ENCODE measurements around the gene COL4A6.

The COL4A6 gene

DNA sequence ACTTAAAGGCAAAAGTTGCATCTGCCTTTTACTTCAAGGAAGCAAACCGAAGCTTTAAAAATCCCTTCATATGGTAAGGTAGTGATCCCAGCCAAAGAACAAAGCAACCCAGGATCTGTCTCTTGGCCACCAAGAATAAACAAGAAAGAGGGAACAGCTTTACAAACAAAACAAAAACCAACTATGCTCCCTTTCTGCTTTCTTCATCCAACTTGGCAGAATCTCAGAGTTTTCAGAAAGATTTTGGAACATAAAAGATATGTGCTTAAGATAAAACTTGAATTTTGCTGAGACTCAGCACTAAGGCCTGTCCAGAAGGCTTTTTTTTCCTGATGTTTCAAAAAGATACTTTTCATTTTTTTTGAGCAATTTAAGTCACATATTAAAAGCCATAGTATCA, 94.0 kb downstream of the COL4A6 start:
- ChIA-PET POLR2A (no interaction called here), CTCF (no interaction called here)
- H3K27ac ChIP-seq (ENCODE audit: extremely low read depth, low read depth, low read length) = no peak overlapping the region
- H3K9me3 ChIP-seq (ENCODE audit: control insufficient read depth, insufficient read depth, low read depth, low read length) = no peaks in the 10 kb centered on the region
- no peak for TF ChIP-seq ZNF223 (tag by site-specific recombination; IDR thresholded peaks at IDR 0.05)
- TF ChIP-seq HOXC10 (CRISPR knock-in tag; IDR thresholded peaks at IDR 0.05) = no peak
- no peak for TF ChIP-seq ZNF121 (tag by site-specific recombination; IDR thresholded peaks at IDR 0.05)
- no peak for TF ChIP-seq SALL2 (tag by site-specific recombination; IDR thresholded peaks at IDR 0.05; ENCODE audit: borderline replicate concordance)
- TF ChIP-seq TRIM28 (IDR thresholded peaks at IDR 0.05; ENCODE audit: borderline replicate concordance, low read length) = no peak
- no peak for TF ChIP-seq SP7 (tag by site-specific recombination; IDR thresholded peaks at IDR 0.05)
- no peak for TF ChIP-seq KLF16 (tag by site-specific recombination; IDR thresholded peaks at IDR 0.05)
- no peak for TF ChIP-seq ZNF350 (tag by site-specific recombination; IDR thresholded peaks at IDR 0.05)
- TF ChIP-seq GLI4 (tag by site-specific recombination; IDR thresholded peaks at IDR 0.05) = no peak
- no peak for TF ChIP-seq ZNF175 (tag by site-specific recombination; IDR thresholded peaks at IDR 0.05)
- H3K36me3 ChIP-seq (ENCODE audit: control insufficient read depth in 2 of 2, insufficient read depth in 1 of 2, low read length in 2 of 2) = no peaks in the 10 kb centered on the region
- no peak overlapping the region for H3K4me3 ChIP-seq (ENCODE audit: low read depth, low read length)
- no peaks in the 10 kb centered on the region for H3K4me1 ChIP-seq (ENCODE audit: control insufficient read depth, insufficient read depth, low read length)

DNA sequence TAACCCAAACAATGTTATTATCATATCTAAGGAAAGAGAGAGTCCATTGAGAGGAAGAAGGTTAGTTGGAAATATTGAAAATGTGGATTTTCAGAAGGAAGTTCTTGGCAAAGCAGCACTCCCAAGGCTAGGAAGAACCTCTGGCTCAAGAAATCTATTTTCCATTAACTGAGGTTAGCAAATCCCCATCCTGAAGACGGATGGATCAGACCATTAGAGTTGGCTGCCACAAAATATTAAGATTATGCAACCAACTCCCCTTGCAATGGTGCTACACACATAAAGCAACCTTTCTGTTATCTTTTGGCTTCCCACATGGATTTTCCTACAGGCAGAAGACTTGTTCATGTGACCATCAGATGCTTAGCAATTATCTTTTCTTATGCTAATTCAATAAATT, 96.3 kb downstream of the COL4A6 start:
- no peaks in the 10 kb centered on the region for H3K36me3 ChIP-seq (ENCODE audit: control insufficient read depth in 2 of 2, insufficient read depth in 1 of 2, low read length in 2 of 2)
- no peaks in the 10 kb centered on the region for H3K4me1 ChIP-seq (ENCODE audit: control insufficient read depth, insufficient read depth, low read length)
- H3K27ac ChIP-seq (ENCODE audit: extremely low read depth, low read depth, low read length) = no peak overlapping the region
- ChIA-PET CTCF (interaction anchor here (0.6 kb wide), 1 partner anchor 42 kb away, joined by 5 read pairs; no protein-coding TSS in a partner anchor), POLR2A (no interaction called here)
- TF ChIP-seq ZNF473 (tag by site-specific recombination; IDR thresholded peaks at IDR 0.05) (no peak), YY1 (tag by site-specific recombination; IDR thresholded peaks at IDR 0.05) (no peak), ZNF610 (tag by site-specific recombination; IDR thresholded peaks at IDR 0.05; ENCODE audit: borderline replicate concordance) (no peak), ZNF221 (tag by site-specific recombination; IDR thresholded peaks at IDR 0.05; ENCODE audit: borderline replicate concordance) (no peak), ZBTB48 (tag by site-specific recombination; IDR thresholded peaks at IDR 0.05) (no peak), ZNF792 (tag by site-specific recombination; IDR thresholded peaks at IDR 0.05) (no peak), ZNF530 (tag by site-specific recombination; IDR thresholded peaks at IDR 0.05; ENCODE audit: low read depth) (no peak), KLF10 (tag by site-specific recombination; IDR thresholded peaks at IDR 0.05) (no peak), TRIM28 (IDR thresholded peaks at IDR 0.05; ENCODE audit: borderline replicate concordance, low read length) (no peak), SALL2 (tag by site-specific recombination; IDR thresholded peaks at IDR 0.05; ENCODE audit: borderline replicate concordance) (no peak)
- TF ChIP-seq, protein P1, sequence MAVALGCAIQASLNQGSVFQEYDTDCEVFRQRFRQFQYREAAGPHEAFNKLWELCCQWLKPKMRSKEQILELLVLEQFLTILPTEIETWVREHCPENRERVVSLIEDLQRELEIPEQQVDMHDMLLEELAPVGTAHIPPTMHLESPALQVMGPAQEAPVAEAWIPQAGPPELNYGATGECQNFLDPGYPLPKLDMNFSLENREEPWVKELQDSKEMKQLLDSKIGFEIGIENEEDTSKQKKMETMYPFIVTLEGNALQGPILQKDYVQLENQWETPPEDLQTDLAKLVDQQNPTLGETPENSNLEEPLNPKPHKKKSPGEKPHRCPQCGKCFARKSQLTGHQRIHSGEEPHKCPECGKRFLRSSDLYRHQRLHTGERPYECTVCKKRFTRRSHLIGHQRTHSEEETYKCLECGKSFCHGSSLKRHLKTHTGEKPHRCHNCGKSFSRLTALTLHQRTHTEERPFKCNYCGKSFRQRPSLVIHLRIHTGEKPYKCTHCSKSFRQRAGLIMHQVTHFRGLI (tag by site-specific recombination; IDR thresholded peaks at IDR 0.05) = no peak
- TF ChIP-seq, protein P2, sequence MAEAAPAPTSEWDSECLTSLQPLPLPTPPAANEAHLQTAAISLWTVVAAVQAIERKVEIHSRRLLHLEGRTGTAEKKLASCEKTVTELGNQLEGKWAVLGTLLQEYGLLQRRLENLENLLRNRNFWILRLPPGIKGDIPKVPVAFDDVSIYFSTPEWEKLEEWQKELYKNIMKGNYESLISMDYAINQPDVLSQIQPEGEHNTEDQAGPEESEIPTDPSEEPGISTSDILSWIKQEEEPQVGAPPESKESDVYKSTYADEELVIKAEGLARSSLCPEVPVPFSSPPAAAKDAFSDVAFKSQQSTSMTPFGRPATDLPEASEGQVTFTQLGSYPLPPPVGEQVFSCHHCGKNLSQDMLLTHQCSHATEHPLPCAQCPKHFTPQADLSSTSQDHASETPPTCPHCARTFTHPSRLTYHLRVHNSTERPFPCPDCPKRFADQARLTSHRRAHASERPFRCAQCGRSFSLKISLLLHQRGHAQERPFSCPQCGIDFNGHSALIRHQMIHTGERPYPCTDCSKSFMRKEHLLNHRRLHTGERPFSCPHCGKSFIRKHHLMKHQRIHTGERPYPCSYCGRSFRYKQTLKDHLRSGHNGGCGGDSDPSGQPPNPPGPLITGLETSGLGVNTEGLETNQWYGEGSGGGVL (tag by site-specific recombination; IDR thresholded peaks at IDR 0.05) = no peak
- TF ChIP-seq, protein P3, sequence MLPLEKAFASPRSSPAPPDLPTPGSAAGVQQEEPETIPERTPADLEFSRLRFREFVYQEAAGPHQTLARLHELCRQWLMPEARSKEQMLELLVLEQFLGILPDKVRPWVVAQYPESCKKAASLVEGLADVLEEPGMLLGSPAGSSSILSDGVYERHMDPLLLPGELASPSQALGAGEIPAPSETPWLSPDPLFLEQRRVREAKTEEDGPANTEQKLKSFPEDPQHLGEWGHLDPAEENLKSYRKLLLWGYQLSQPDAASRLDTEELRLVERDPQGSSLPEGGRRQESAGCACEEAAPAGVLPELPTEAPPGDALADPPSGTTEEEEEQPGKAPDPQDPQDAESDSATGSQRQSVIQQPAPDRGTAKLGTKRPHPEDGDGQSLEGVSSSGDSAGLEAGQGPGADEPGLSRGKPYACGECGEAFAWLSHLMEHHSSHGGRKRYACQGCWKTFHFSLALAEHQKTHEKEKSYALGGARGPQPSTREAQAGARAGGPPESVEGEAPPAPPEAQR (tag by site-specific recombination; IDR thresholded peaks at IDR 0.05) = no peak
- H3K4me3 ChIP-seq (ENCODE audit: low read depth, low read length) = no peak overlapping the region
- H3K9me3 ChIP-seq (ENCODE audit: control insufficient read depth, insufficient read depth, low read depth, low read length) = no peaks in the 10 kb centered on the region
